Measurements from ENCODE around the gene PPM1E. TPM values are rescaled to one million over a fixed set of nuclear protein-coding genes. Genes with fewer than 3 reads are reported as not detected.

PPM1E gene
- total RNA-seq = not detected in 2 replicates

DNA sequence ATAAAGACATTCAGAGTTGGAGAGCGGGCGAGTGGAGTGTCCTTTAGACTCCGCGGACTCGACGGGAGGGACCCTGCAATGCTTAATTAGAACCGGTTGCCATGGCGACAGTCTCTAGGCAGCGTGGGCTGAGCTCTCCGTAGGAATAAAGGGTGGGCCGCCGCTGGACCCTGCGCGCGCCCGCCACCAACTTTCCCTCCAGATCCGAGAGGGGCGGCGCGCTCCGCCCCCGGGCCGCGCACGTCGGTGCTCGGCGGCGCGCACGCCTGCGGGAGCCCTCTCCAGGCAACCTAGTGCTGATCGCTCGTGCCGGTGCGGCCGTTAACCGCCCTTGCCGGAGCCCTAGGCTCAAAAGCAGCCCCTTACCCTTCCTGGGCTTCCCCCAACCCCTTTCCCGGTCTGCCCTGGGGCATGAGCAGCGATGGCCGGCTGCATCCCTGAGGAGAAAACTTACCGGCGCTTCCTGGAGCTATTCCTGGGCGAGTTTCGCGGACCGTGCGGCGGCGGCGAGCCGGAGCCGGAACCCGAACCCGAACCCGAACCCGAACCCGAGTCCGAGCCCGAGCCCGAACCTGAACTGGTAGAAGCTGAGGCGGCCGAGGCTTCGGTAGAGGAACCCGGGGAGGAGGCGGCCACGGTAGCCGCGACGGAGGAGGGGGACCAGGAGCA is at the start of gene PPM1E:
PPM1E (plus strand) TSS at position 278 of the 669 bp plus-strand sequence.

Other genes with a start within 250 kb of the PPM1E start
- gene MTMR4, start 241.2 kb upstream of the PPM1E start, total RNA-seq = 27.2 and 34.1 TPM in 2 replicates
- 0.27 TPM in 1 of 2 replicates, not detected in the other for gene TEX14, start 63.8 kb upstream of the PPM1E start, total RNA-seq
- 47.5 and 58.9 TPM in 2 replicates for gene RAD51C, start 63.3 kb upstream of the PPM1E start, total RNA-seq